Stimulated activated CD8-positive, alpha-beta memory T cell treated with anti-CD3 and anti-CD28 coated beads, Interleukin-2, amount 100 ng/mL, for 48 hours (primary cell): ENCODE measurements around the gene SMYD2.

Experiments
- DNase-seq, 2 donors: peaks; one replicate each; pipeline ENCODE4 v3.0.0-alpha.2; 2020; ENCODE audit warnings: low read depth in 2 of 2

SMYD2 gene

GRCh38 chr1:214281021-214281719 is at the start of gene SMYD2:
Gene SMYD2 (plus strand): TSS chr1:214281159. CDS start chr1:214281255, 96 bp downstream.
- DNase-seq: peak; percentile 48 to 57

GRCh38 chr1:214233856-214234634 is 46.9 kb upstream of the SMYD2 start:
- DNase-seq: no peak

- DNase-seq: no peak
Observed at GRCh38 chr1:214234635-214235025, 46.3 kb upstream of the SMYD2 start.

- no peak for DNase-seq
Observed at GRCh38 chr1:214236477-214236876, 44.5 kb upstream of the SMYD2 start.

- DNase-seq: no peak
Observed at GRCh38 chr1:214241060-214241459, 39.9 kb upstream of the SMYD2 start.

- DNase-seq: no peak
Observed at GRCh38 chr1:214244252-214244651, 36.7 kb upstream of the SMYD2 start.

- DNase-seq: no peak
Observed at GRCh38 chr1:214244841-214245240, 36.1 kb upstream of the SMYD2 start.

GRCh38 chr1:214247501-214248041 is 33.4 kb upstream of the SMYD2 start:
- DNase-seq: no peak

GRCh38 chr1:214248311-214249085 is 32.5 kb upstream of the SMYD2 start:
- DNase-seq: no peak

- no peak for DNase-seq
Observed at GRCh38 chr1:214249651-214250050, 31.3 kb upstream of the SMYD2 start.

GRCh38 chr1:214251354-214251753 is 29.6 kb upstream of the SMYD2 start:
- no peak for DNase-seq

GRCh38 chr1:214255509-214255908 is 25.4 kb upstream of the SMYD2 start:
- DNase-seq: no peak

- DNase-seq: no peak
Observed at GRCh38 chr1:214259353-214259977, 21.5 kb upstream of the SMYD2 start.

GRCh38 chr1:214260561-214261205 is 20.3 kb upstream of the SMYD2 start:
- DNase-seq: no peak

GRCh38 chr1:214261206-214262123 is 19.5 kb upstream of the SMYD2 start:
- peak; percentile 67 to 79 for DNase-seq

GRCh38 chr1:214264196-214264595 is 16.8 kb upstream of the SMYD2 start:
- no peak for DNase-seq

- DNase-seq: no peak
Observed at GRCh38 chr1:214264976-214265375, 16.0 kb upstream of the SMYD2 start.

- no peak for DNase-seq
Observed at GRCh38 chr1:214270097-214270650, 10.8 kb upstream of the SMYD2 start.

GRCh38 chr1:214271174-214271858 is 9.6 kb upstream of the SMYD2 start:
- DNase-seq: no peak
